ENCODE data around the gene PRR20C. TPM values are rescaled to one million over a fixed set of nuclear protein-coding genes. Genes with fewer than 3 reads are reported as not detected.
"Not testable (repeated sequence)": the region's sequence is repeated elsewhere in the genome, so short reads cannot be mapped to it uniquely, and the experiment has no call there.

The PRR20C gene
- total RNA-seq = not detected

DNA sequence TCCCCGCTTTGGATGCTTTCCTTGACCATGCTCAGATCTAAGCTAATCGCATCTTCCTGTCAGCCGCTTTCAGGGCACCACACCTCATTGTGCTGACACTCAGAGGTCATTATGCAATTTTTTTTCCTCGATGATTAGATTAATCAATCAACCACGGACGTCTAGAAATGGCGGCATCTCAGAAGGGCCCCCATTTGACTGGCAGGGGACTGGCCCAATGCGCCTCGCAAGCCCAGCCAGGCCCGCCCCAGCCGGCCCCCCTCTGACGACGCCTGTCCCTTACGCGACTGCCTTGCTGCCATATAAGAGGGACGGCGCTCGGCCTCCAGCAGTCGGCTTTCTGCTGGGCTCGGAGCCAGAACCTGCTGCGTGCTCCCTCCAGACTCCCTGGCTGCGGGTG is at the start of gene PRR20C:
Gene PRR20C, plus strand, starts transcription at position 301 of the 400 bp plus-strand sequence. CDS start 387 bp downstream, outside the sequence.
- H3K27ac Mint-ChIP-seq; H3K4me1 Mint-ChIP-seq; POLR2A ChIA-PET; H3K9me3 Mint-ChIP-seq; DNase-seq; H3K36me3 Mint-ChIP-seq (ENCODE audit: low read depth); CTCF ChIA-PET; H3K4me3 Mint-ChIP-seq; H3K27me3 Mint-ChIP-seq: not testable (repeated sequence)

DNA sequence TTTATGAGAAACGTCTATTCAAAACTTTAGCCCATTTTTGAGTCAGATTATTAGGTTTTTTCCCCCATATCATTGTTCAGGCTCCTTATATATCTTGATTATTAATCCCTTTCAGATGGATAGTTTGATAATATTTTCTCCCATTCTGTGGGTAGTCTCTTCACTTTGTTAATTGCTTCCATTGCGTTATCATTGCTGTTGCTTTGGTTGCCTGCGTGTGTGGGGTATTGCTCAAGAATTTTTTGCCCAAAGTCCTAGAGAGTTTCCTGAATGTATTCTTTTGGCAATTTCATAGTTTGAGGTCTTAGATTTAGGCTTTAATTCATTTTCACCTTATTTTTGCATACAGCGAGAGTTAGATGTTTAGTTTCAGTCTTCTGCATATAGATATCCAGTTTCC is 38.9 kb upstream of the PRR20C start:
- no peaks in the 10 kb centered on the region for H3K4me1 Mint-ChIP-seq
- no peak overlapping the region for H3K27ac Mint-ChIP-seq
- H3K4me3 Mint-ChIP-seq = no peak overlapping the region
- no peak for DNase-seq
- CTCF ChIA-PET = no interaction called here
- H3K36me3 Mint-ChIP-seq (ENCODE audit: low read depth) = no peaks in the 10 kb centered on the region
- H3K27me3 Mint-ChIP-seq = no peaks in the 10 kb centered on the region
- POLR2A ChIA-PET = no interaction called here
- peaks cover 8% of the 10 kb centered on the region for H3K9me3 Mint-ChIP-seq

- peaks cover 7% of the 10 kb centered on the region for H3K9me3 Mint-ChIP-seq
- no peaks in the 10 kb centered on the region for H3K36me3 Mint-ChIP-seq (ENCODE audit: low read depth)
- H3K27me3 Mint-ChIP-seq = no peaks in the 10 kb centered on the region
- no peak overlapping the region for H3K27ac Mint-ChIP-seq
- ChIA-PET CTCF (no interaction called here), POLR2A (no interaction called here)
- DNase-seq = no peak
- H3K4me3 Mint-ChIP-seq = no peak overlapping the region
- H3K4me1 Mint-ChIP-seq = no peaks in the 10 kb centered on the region
Measured at GRCh38 chr13:57123681-57124080, 30.2 kb upstream of the PRR20C start.

- Mint-ChIP-seq H3K36me3 (ENCODE audit: low read depth) (no peaks in the 10 kb centered on the region), H3K27me3 (no peaks in the 10 kb centered on the region), H3K4me3 (no peak overlapping the region), H3K27ac (no peak overlapping the region), H3K9me3 (peaks cover 6% of the 10 kb centered on the region), H3K4me1 (no peaks in the 10 kb centered on the region)
- CTCF ChIA-PET = no interaction called here
- POLR2A ChIA-PET = no interaction called here
- DNase-seq = no peak
Measured at GRCh38 chr13:57128909-57129308, 25.0 kb upstream of the PRR20C start.

DNA sequence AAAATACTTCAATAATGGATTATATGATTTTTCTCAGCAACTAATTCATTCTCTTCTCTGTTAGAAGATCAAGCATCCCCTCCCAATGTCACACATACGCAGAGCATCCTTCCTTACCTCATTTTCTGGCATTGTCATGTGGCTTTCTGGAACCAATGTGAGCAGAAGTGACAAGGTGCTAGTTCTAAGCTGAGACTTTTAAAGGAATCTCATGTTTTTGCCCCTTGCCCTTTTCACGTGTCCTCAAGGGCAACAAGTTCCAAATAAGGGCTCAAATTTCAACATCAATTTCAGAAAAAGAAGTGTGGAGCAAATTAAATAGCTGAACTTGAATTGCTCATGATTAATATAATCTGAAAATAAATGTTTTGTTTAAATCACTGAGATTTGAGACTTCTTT is 17.8 kb upstream of the PRR20C start:
- no peaks in the 10 kb centered on the region for H3K4me1 Mint-ChIP-seq
- no peak for DNase-seq
- H3K27ac Mint-ChIP-seq = no peak overlapping the region
- no peaks in the 10 kb centered on the region for H3K27me3 Mint-ChIP-seq
- ChIA-PET CTCF (no interaction called here), POLR2A (no interaction called here)
- no peak overlapping the region for H3K4me3 Mint-ChIP-seq
- no peaks in the 10 kb centered on the region for H3K36me3 Mint-ChIP-seq (ENCODE audit: low read depth)
- peaks cover 12% of the 10 kb centered on the region for H3K9me3 Mint-ChIP-seq

- no peaks in the 10 kb centered on the region for H3K36me3 Mint-ChIP-seq (ENCODE audit: low read depth)
- no peaks in the 10 kb centered on the region for H3K27me3 Mint-ChIP-seq
Measured at GRCh38 chr13:57137585-57137984, 16.3 kb upstream of the PRR20C start.

GRCh38 chr13:57138988-57139387 is 14.9 kb upstream of the PRR20C start:
- POLR2A ChIA-PET = no interaction called here
- peaks cover 8% of the 10 kb centered on the region for H3K9me3 Mint-ChIP-seq
- H3K36me3 Mint-ChIP-seq (ENCODE audit: low read depth) = no peaks in the 10 kb centered on the region
- no peak overlapping the region for H3K4me3 Mint-ChIP-seq
- CTCF ChIA-PET = no interaction called here
- H3K27ac Mint-ChIP-seq = no peak overlapping the region
- H3K27me3 Mint-ChIP-seq = no peaks in the 10 kb centered on the region
- DNase-seq = no peak
- H3K4me1 Mint-ChIP-seq = no peaks in the 10 kb centered on the region

More at GRCh38 chr13:57137585-57137984, 16.3 kb upstream of the PRR20C start:
- ChIA-PET CTCF (no interaction called here), POLR2A (no interaction called here)
- no peak overlapping the region for H3K27ac Mint-ChIP-seq
- peaks cover 12% of the 10 kb centered on the region for H3K9me3 Mint-ChIP-seq
- DNase-seq = no peak
- no peak overlapping the region for H3K4me3 Mint-ChIP-seq
- no peaks in the 10 kb centered on the region for H3K4me1 Mint-ChIP-seq

GRCh38 chr13:57139781-57140180 is 14.1 kb upstream of the PRR20C start:
- DNase-seq; H3K4me3 Mint-ChIP-seq; H3K36me3 Mint-ChIP-seq (ENCODE audit: low read depth); CTCF ChIA-PET; H3K9me3 Mint-ChIP-seq; H3K4me1 Mint-ChIP-seq; POLR2A ChIA-PET; H3K27ac Mint-ChIP-seq; H3K27me3 Mint-ChIP-seq: not testable (repeated sequence)

DNA sequence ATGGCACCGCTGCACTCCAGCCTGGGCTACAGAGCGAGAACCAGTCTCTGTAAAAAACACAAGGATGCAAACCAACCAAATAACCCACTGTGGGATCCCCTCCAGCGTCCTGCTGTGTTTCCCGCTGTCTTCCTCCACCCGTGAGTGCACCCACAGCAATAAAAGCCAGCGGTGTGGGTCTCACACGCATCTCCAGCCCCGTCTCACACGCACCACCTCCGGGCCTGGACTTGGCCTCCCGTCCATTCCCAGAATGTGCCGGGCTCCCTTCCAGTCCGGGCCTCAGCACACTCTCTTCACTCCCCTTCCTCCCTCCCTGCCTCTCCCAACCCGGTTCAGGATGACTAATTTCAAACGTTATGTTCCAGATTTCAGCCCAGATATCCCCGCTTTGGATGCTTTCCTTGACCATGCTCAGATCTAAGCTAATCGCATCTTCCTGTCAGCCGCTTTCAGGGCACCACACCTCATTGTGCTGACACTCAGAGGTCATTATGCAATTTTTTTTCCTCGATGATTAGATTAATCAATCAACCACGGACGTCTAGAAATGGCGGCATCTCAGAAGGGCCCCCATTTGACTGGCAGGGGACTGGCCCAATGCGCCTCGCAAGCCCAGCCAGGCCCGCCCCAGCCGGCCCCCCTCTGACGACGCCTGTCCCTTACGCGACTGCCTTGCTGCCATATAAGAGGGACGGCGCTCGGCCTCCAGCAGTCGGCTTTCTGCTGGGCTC is 13.5 kb upstream of the PRR20C start, which contains the start of gene PRR20A:
Gene PRR20A, plus strand, starts transcription at position 684 of the 734 bp plus-strand sequence. CDS start 387 bp downstream, outside the sequence.
- POLR2A ChIA-PET; H3K36me3 Mint-ChIP-seq (ENCODE audit: low read depth); H3K4me1 Mint-ChIP-seq; H3K27ac Mint-ChIP-seq; CTCF ChIA-PET; DNase-seq; H3K27me3 Mint-ChIP-seq; H3K4me3 Mint-ChIP-seq; H3K9me3 Mint-ChIP-seq: not testable (repeated sequence)

- H3K36me3 Mint-ChIP-seq (ENCODE audit: low read depth); H3K27me3 Mint-ChIP-seq; CTCF ChIA-PET; H3K27ac Mint-ChIP-seq; DNase-seq; POLR2A ChIA-PET; H3K9me3 Mint-ChIP-seq; H3K4me1 Mint-ChIP-seq; H3K4me3 Mint-ChIP-seq: not testable (repeated sequence)
Measured at GRCh38 chr13:57147188-57147587, 6.7 kb upstream of the PRR20C start, which contains the start of gene PRR20B. PRR20B (plus strand) TSS chr13:57147488; CDS start chr13:57147875, 387 bp downstream.

DNA sequence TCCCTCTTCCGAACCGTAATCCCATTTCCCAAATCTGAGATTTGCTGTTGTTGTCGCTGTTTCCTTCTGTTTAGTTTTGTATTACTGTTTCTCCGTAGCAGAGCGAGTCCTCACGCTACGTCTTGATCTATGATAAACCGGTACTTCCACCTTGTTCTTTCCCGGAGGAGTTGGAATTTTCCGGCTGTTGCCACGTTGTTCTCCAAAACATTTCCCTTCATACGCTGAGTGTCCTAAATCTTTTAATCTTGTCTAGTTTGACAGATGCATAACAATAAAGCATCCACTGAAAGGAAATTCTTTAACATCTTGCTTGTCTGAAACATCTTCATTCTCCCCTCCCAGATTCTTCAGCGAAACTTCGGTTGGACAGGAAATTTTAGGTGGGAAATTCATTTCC is 5.8 kb upstream of the PRR20C start:
- CTCF ChIA-PET; H3K27me3 Mint-ChIP-seq; H3K9me3 Mint-ChIP-seq; H3K36me3 Mint-ChIP-seq (ENCODE audit: low read depth); POLR2A ChIA-PET; H3K4me1 Mint-ChIP-seq; DNase-seq; H3K4me3 Mint-ChIP-seq; H3K27ac Mint-ChIP-seq: not testable (repeated sequence)

DNA sequence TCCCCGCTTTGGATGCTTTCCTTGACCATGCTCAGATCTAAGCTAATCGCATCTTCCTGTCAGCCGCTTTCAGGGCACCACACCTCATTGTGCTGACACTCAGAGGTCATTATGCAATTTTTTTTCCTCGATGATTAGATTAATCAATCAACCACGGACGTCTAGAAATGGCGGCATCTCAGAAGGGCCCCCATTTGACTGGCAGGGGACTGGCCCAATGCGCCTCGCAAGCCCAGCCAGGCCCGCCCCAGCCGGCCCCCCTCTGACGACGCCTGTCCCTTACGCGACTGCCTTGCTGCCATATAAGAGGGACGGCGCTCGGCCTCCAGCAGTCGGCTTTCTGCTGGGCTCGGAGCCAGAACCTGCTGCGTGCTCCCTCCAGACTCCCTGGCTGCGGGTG is 6.5 kb downstream of the PRR20C start, which contains the start of gene PRR20D:
Gene PRR20D, plus strand, starts transcription at position 301 of the 400 bp plus-strand sequence. CDS start 387 bp downstream, outside the sequence.
- CTCF ChIA-PET; H3K4me3 Mint-ChIP-seq; DNase-seq; H3K4me1 Mint-ChIP-seq; H3K9me3 Mint-ChIP-seq; H3K27ac Mint-ChIP-seq; H3K36me3 Mint-ChIP-seq (ENCODE audit: low read depth); H3K27me3 Mint-ChIP-seq; POLR2A ChIA-PET: not testable (repeated sequence)

GRCh38 chr13:57166897-57167296 is 13.0 kb downstream of the PRR20C start, which contains the start of gene PRR20E:
PRR20E (plus strand) TSS chr13:57167197; CDS start chr13:57167584, 387 bp downstream.
- H3K27me3 Mint-ChIP-seq; H3K36me3 Mint-ChIP-seq (ENCODE audit: low read depth); DNase-seq; POLR2A ChIA-PET; H3K4me3 Mint-ChIP-seq; CTCF ChIA-PET; H3K27ac Mint-ChIP-seq; H3K4me1 Mint-ChIP-seq; H3K9me3 Mint-ChIP-seq: not testable (repeated sequence)

- DNase-seq = no peak
- Mint-ChIP-seq H3K27ac (no peak overlapping the region), H3K9me3 (no peaks in the 10 kb centered on the region), H3K4me1 (no peaks in the 10 kb centered on the region), H3K4me3 (no peak overlapping the region), H3K36me3 (ENCODE audit: low read depth) (no peaks in the 10 kb centered on the region), H3K27me3 (no peaks in the 10 kb centered on the region)
- ChIA-PET CTCF (no interaction called here), POLR2A (no interaction called here)
Measured at GRCh38 chr13:57191667-57192066, 37.8 kb downstream of the PRR20C start.
